HG03442 (cell line): Measurements from ENCODE around the gene KLLN.
"Not testable (repeated sequence)": the region's sequence is repeated elsewhere in the genome, so short reads cannot be mapped to it uniquely, and the experiment has no call there.

ENCODE experiments used
- ATAC-seq: cut with Tn5 transposase; IDR thresholded peaks from one replicate; pipeline ENCODE4 v1.9.1; 2021; ENCODE audit warnings: mild to moderate bottlenecking, moderate library complexity; ENCODE audit not compliant: unreplicated experiment

Gene KLLN

DNA sequence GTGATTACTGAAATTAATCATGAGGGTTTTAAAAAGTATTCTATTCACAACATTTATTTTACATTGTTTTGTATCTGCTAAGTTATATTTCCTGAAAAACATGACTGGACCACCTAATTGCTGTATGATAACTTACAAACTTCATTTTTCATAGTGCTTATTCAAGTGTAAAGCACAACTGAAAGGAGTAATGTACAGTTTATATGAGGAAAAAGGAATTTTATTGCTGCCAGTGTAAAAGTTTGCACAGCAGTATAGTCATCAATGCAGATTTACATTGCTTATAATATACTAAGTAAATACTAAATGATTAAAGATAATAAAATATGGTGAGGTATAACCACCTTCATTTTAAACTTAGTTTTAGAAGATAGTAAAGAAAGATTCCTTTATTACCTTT is 4.1 kb upstream of the KLLN start:
- ATAC-seq, result no peak

- ATAC-seq, result no peak
These were observed 3.2 kb upstream of the KLLN start for GRCh38 chr10:87866412-87866974.

DNA sequence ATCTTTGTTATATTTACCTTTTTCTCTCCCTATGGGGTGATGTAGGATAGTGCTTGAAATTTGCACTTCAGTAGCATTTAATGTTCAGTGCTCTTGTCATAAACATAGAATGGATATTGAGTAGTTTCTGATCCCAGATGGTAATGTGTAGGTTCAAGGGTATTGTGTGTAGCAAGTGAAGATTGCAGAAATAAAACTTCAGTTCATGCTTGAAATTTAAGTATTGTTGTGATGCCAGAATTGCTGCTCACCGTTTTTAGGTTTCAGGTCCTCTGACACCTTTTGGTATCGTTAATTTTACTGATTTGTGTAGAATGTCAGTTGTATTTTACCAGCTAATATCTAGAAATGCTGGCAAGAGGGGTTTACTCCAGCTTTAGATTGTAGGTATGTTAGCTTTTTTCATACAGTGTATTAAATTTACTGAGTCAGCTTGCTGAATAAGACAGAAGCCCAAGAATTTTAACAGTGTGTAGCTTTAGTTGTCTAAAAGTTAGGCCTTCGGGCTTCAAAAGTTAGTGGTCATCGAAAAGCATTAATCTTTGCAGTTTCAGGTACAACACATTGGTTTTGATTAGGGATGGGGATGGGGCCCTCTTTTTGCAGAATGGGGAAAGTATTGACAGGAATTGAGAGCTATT is 2.0 kb upstream of the KLLN start:
- ATAC-seq, result no peak

DNA sequence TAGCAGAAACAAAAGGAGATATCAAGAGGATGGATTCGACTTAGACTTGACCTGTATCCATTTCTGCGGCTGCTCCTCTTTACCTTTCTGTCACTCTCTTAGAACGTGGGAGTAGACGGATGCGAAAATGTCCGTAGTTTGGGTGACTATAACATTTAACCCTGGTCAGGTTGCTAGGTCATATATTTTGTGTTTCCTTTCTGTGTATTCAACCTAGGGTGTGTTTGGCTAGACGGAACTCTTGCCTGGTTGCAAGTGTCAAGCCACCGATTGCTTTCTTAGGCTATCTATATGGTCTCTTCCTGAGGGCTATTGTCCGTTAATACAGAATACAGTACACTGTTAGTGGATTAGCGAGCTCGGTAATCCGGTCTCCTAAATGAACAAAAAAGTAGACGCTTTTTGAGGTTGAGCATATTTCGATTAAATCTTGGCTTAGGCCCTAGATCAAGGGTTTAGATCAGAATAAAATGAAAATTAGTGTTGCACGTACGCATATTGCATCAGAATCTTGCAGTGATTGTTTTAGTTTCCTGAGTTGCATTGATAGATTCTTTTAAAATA is 1.2 kb upstream of the KLLN start:
- ATAC-seq, result no peak

DNA sequence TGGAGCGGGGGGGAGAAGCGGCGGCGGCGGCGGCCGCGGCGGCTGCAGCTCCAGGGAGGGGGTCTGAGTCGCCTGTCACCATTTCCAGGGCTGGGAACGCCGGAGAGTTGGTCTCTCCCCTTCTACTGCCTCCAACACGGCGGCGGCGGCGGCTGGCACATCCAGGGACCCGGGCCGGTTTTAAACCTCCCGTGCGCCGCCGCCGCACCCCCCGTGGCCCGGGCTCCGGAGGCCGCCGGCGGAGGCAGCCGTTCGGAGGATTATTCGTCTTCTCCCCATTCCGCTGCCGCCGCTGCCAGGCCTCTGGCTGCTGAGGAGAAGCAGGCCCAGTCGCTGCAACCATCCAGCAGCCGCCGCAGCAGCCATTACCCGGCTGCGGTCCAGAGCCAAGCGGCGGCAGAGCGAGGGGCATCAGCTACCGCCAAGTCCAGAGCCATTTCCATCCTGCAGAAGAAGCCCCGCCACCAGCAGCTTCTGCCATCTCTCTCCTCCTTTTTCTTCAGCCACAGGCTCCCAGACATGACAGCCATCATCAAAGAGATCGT is 690 bp upstream of the KLLN start:
- not testable (repeated sequence) for ATAC-seq

- ATAC-seq, result peak; percentile 1
These were observed 667 bp downstream of the KLLN start for GRCh38 chr10:87862679-87863052.

DNA sequence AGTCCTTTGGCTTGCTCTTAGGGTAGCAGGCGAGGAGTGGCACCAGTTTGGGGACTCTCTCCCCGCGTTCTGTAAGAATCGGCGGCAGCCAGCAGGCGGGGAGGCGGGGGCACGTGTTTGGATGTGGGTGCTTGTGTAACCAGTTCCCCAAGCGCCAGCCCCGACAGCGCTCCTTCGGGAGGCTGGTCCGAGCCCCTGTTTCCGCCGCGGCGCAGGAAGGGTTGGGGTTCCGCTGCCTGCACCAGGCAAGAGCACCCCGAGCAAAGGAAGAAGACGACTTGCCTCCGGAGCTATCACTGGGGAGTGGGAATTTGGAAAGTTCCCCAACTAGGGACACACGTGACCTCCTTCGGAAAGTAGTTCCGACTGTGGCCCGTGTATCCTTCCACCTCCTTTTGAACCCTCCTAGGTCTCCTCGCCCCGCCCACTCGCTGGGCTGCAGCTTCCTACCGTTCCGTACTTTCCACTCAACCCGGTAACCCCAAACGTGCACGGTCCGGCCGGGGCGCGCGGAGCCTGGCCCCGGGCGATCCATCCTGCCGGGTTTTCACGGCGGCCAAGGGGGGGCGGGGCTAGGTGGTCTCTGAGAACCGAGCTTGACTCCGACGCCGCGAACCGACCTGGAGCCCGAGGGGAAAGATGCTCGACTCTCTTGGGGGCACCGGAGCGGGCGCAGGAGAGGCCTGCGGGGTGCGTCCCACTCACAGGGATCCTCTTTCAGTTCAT is 1.2 kb downstream of the KLLN start:
- peak; percentile 51 for ATAC-seq

DNA sequence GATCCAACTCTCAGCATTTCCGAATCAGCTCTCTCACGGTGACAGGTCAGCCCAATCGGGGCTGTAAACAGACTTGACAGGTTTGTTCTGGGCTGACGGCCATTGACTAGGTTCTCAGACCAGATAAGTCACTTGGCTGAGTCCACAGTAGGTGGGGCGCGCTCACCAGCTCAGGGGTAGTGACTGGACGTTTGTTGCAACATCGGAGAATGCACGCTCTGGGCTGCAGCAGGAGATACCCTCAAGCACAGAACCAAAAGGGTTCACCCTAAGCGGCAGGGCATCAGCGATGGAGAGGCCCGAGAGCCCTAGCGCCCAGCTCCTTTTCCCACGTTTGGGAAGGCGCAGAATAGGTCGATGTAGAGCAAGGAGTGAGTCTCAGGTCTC is 1.8 kb downstream of the KLLN start:
- ATAC-seq, result peak; percentile 13

DNA sequence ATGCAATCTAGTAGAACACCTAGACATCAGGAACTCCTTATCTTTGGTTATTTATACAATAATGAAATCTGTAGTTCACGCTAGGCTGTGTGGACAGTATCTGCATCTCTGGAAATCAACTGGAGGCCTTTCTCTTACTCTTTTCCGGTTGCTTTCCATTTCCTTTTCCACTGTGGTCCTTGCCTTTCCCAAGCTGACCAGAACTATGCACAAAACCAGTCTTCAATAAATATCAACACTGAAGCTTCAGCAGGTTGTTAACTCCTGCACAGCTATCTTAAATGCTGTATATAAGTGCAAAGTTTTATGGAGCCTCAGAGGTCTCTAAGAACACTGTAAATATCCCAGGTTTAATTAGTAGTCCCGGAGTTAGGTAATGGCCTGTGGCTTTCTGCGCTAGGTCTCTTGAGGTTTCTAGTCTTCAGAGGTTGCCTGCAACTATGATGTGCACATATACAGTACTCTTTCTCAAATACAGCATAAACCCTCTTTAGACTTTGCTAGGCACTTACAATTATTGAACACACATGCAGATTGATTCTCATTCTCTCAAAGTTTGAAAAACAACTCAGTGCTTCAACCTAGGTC is 2.4 kb downstream of the KLLN start:
- ATAC-seq, result no peak

GRCh38 chr10:87860156-87860795 is 3.1 kb downstream of the KLLN start:
- ATAC-seq, result no peak

GRCh38 chr10:87855665-87856064 is 7.7 kb downstream of the KLLN start:
- not testable (repeated sequence) for ATAC-seq

DNA sequence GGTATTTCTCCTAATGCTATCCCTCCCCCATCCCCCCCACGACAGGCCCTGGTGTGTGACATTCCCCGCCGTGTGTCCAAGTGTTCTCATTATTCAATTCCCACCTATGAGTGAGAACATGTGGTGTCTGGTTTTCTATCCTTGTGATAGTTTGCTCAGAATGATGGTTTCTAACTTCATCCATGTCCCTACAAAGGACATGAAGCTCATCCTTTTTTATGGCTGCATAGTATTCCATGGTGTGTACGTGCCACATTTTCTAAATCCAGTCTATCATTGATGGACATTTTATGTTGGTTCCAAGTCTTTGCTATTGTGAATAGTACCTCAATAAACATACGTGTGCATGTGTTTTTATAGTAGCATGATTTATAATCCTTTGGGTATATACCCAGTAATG is 8.1 kb downstream of the KLLN start:
- not testable (repeated sequence) for ATAC-seq

DNA sequence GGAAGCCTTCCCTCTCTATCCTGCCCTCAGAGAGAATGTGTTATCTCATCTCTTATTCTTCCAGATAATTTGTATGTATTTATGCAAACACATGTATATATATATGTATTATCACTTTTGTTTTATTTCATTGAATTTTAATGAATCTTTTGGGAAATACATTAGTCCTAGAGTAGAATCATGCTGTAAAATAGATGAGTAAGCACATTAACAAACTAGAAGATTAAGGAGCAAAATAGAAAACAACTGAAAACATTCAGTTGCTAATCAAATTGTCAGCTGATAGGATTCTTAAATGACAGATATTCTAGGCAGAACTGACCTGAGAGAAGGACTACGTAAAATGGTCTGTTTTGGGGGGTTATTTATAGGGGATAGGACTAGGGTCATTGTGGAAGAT is 11.2 kb downstream of the KLLN start:
- no peak for ATAC-seq

- no peak for ATAC-seq
These were observed 12.6 kb downstream of the KLLN start for GRCh38 chr10:87850742-87851205.

GRCh38 chr10:87849001-87849400 is 14.3 kb downstream of the KLLN start:
- ATAC-seq, result no peak

GRCh38 chr10:87847550-87847949 is 15.8 kb downstream of the KLLN start:
- no peak for ATAC-seq

DNA sequence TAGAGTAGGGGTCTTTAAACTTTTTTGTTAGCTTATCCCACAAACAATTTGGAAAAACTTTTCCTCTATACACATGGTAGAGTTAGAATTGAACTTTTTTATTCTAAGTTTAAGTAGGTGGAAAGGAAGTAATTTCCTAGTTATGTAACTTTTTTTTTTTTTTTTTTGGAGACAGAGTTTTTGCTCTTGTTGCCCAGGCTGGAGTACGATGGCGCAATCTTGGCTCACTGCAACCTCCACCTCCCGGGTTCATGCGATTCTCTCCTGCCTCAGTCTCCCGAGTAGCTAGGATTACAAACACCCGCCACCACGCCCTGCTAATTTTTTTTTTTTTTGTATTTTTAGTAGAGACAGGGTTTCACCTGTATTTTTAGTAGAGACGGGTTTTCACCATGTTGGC is 16.6 kb downstream of the KLLN start:
- not testable (repeated sequence) for ATAC-seq

- ATAC-seq, result no peak
These were observed 17.3 kb downstream of the KLLN start for GRCh38 chr10:87846023-87846422.

DNA sequence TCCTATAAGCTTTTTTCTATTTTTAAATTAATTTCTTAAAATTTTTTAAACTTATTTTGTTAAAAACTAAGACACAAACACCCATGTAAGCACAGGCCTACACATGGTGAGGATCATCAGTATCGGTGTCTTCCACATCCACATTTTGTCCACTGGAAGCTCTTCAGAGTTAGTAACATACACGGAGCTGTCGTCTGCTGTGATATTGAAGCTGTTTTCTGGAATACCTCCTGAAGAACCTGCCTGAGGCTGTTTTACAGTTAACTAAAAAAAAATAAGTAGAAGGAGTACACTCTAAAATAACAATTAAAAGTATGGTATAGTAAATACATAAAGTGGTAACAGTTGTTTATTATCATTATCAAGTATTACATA is 17.7 kb downstream of the KLLN start:
- no peak for ATAC-seq

DNA sequence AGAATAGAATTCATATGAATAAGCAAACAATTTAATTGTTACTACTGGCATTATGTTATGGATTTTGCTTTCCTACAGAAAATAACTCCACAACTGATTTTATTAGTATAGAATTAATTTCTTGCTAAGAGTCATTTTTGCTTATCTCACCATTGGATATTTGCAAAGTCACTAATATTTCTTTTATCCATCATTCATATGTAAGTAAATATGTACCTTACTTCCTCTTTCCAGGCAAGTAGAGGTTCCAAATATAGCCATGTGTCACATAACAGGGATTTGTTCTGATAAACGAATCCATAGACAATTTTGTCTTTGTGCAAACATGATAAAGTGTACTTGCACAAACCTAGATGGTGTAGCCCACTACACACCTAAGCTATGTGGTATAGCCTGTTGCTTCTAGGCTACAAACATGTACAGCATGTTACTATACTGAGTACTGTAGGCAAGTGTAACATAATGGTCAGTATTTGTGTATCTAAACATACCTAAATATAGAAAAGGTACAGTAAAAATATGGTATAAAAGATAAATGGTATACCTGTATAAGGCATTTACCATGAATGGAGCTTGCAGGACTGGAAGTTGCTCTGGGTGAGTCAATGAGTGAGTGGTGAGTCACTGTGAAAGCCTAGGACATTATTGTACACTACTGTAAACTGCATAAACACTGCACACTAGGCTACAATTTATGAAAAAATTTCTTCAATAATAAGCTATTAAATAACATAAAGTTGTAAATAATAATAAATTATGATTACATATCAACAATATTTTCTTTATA is 18.3 kb downstream of the KLLN start:
- ATAC-seq, result no peak
